T-cell (primary cell): ENCODE results near the gene ESPN. TPM values are rescaled to one million over a fixed set of nuclear protein-coding genes. Genes with fewer than 3 reads are reported as not detected.
"Not testable (repeated sequence)": the region's sequence is repeated elsewhere in the genome, so short reads cannot be mapped to it uniquely, and the experiment has no call there.

ENCODE experiments used
- ATAC-seq, 4 experiments: fragments of 200-7000 bp in 3 of 4; fragments of 150-1000 bp in 1 of 4; cut with Tn5 transposase; replicated peaks in 1 of 4; 1 replicate in 3 of 4; 2 replicates in 1 of 4; pipeline ENCODE4 v1.10.0; 2021; ENCODE audit warnings: moderate library complexity in 3 of 4, mild to moderate bottlenecking in 2 of 4, moderate number of reproducible peaks in 1 of 4
- CTCF ChIA-PET, 2 donors: fragments of 300-600 bp; sonication (Branson Sonifier 250); formaldehyde crosslinking; loops; one replicate each; lab custom pipeline; 2022; ENCODE audit warnings: antibody characterized with exemption in 2 of 2; lab: Charles Lee
- POLR2A ChIA-PET, 2 donors: fragments of 300-600 bp; sonication (Branson Sonifier 250); formaldehyde crosslinking; loops; one replicate each; lab custom pipeline; 2022; ENCODE audit warnings: antibody characterized with exemption in 2 of 2; lab: Charles Lee
- DNase-seq, 35 experiments: peaks; one replicate each; pipeline versions ENCODE4 v3.0.0 to v3.0.0-alpha.2; 2013 to 2023
- H3K27ac ChIP-seq: one replicate; pipeline ENCODE4 v1.5.1; 2013; ENCODE audit warnings: low read length
- H3K27me3 ChIP-seq, 2 experiments: replicated peaks in 1 of 2; 1 replicate in 1 of 2; 2 replicates in 1 of 2; pipeline versions ENCODE4 v1.6.1 to v1.7.0; 2013; ENCODE audit warnings: low read length in 1 of 2, mixed read lengths in 1 of 2; ENCODE audit not compliant: control insufficient read depth in 2 of 2, insufficient read depth in 2 of 2; ENCODE audit errors: extremely low read depth in 1 of 2
- H3K36me3 ChIP-seq, 2 donors: 1 replicate in 1 of 2; 2 replicates in 1 of 2; pipeline versions ENCODE4 v1.6.1 to v1.7.0; 2013; ENCODE audit warnings: low read length in 1 of 2; ENCODE audit not compliant: control insufficient read depth in 2 of 2, insufficient read depth in 1 of 2; ENCODE audit errors: extremely low read depth in 1 of 2
- H3K4me1 ChIP-seq, 2 experiments: 1 replicate in 1 of 2; 2 replicates in 1 of 2; pipeline versions ENCODE4 v1.6.1 to v1.7.0; 2013; ENCODE audit warnings: low read length in 2 of 2, mixed read lengths in 1 of 2; ENCODE audit not compliant: insufficient read depth in 2 of 2, control insufficient read depth in 1 of 2; ENCODE audit errors: extremely low read depth in 1 of 2
- H3K4me3 ChIP-seq, 2 donors: 1 replicate in 1 of 2; 2 replicates in 1 of 2; pipeline versions ENCODE4 v1.5.1 to v1.7.0; 2013; ENCODE audit warnings: mild to moderate bottlenecking in 2 of 2, low read length in 1 of 2, moderate library complexity in 1 of 2; ENCODE audit not compliant: control insufficient read depth in 1 of 2; ENCODE audit errors: extremely low read depth in 1 of 2
- H3K9me3 ChIP-seq: 2 replicates; pipeline ENCODE4 v1.7.0; 2013
- H3K27ac Mint-ChIP-seq, 2 donors: one replicate each; pipeline ENCODE4 v1.8.0; 2020 to 2021; ENCODE audit warnings: mild to moderate bottlenecking in 2 of 2, mixed read lengths in 2 of 2
- H3K27me3 Mint-ChIP-seq, 2 donors: one replicate each; pipeline ENCODE4 v1.8.0; 2021 to 2022; ENCODE audit warnings: mixed read lengths in 2 of 2
- H3K36me3 Mint-ChIP-seq: one replicate; pipeline ENCODE4 v1.8.0; 2021; ENCODE audit warnings: mixed read lengths
- H3K4me1 Mint-ChIP-seq, 3 donors: one replicate each; pipeline ENCODE4 v1.8.0; 2020 to 2022; ENCODE audit warnings: mixed read lengths in 3 of 3, mild to moderate bottlenecking in 1 of 3
- H3K4me3 Mint-ChIP-seq, 3 donors: one replicate each; pipeline ENCODE4 v1.8.0; 2020 to 2022; ENCODE audit warnings: mild to moderate bottlenecking in 3 of 3, mixed read lengths in 3 of 3, moderate library complexity in 3 of 3
- H3K9me3 Mint-ChIP-seq, 3 donors: one replicate each; pipeline ENCODE4 v1.8.0; 2020 to 2022; ENCODE audit warnings: mixed read lengths in 3 of 3
- WGBS: methylation state at CpG from one replicate; pipeline ENCODE4 v1.1.5; 2013; ENCODE audit warnings: missing lambda C conversion rate; ENCODE audit not compliant: insufficient coverage; 5-methylcytosine and 5-hydroxymethylcytosine counted together
- total RNA-seq, 35 experiments: library from RNA in 6 of 35; stranded (reverse) in 6 of 35; fragments of 120-200 nt in 1 of 35; gene quantifications; one replicate each; pipeline versions ENCODE4 v1.2.1 to v1.2.4 and lab custom pipeline; 2013 to 2026

The ESPN gene
- total RNA-seq, 5 donors from 2014 or later (not counting 1 experiment from before 2014, with no cell fraction given): 2.1 to 9.2 (median 6.2) TPM

DNA sequence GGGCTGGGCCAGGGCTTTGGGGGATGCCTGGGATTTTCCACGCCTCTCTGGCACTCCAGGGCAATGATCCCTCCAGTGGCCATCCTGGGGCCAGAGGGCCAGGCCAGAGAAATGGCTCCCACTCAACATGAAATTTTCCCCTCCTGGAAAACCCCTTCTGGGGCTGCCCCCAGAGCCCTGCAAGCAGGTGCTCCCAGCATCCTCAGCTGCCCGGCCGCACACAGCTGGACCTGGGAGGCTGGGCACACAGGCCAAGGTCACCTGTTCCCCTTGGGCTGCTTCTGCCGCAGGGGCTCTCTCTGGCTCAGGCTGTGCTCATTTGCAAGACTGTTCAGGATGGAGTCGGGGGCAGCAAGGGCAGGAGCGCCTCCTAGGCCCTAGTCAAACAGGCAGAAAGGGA is 3.9 kb downstream of the ESPN start:
- POLR2A ChIA-PET, DNase-seq, H3K36me3 Mint-ChIP-seq: not testable (repeated sequence)

DNA sequence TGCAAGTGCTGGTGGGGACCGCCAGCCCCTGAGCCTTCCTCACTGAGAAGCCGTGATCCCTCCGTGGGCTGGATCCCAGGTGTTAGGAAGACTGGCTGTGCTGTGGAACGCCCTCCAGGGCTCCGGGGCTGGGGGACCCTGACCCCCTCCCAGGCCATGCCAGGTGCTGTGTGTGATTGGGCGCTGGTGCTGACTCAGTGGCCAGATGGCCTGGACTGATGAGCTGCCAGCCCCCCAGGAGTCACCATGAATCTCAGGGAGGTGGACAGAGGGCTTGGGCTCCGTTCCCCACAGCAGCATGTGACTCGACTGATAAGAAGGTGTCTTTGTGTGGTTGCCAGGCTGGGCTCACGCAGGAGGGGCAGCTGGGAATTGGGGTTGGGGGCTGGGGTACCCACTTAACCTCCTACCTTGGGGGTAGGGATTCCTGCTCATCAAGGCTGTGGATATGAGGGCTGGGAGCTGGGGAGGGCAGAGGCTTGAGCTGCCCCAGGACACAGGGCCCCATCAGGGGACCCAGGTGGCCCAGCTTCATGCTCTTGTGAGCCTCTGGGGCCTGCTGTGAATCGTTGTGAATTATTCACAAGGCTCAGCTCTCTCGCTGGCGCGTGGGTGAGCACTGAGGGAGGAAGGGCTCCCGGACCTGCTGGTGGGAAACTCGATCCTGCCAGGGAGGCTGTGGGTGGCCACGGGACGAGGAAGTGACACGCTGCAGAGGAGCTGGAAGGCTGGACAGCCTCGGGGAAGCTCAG is 5.3 kb downstream of the ESPN start:
- WGBS: 24% methylated on average over 10 of the region's 19 CpGs
- CTCF ChIA-PET: not testable (repeated sequence)
- POLR2A ChIA-PET: interaction anchor here in 1 of 2 donors (0.6 kb wide), 1 partner anchor 20 kb away, joined by 4 read pairs; no protein-coding TSS in a partner anchor

More for the DNA sequence above, 3.9 kb downstream of the ESPN start:
- not testable (repeated sequence) for H3K27ac Mint-ChIP-seq, H3K36me3 ChIP-seq, H3K9me3 ChIP-seq, H3K9me3 Mint-ChIP-seq, H3K4me3 ChIP-seq, H3K4me3 Mint-ChIP-seq, H3K4me1 Mint-ChIP-seq, H3K27ac ChIP-seq, ATAC-seq
- 50% methylated on average over 3 of the region's 6 CpGs for WGBS
- H3K27me3 Mint-ChIP-seq: peaks cover 13 to 17% of the 10 kb centered on the region in 2 donors
- CTCF ChIA-PET: interaction anchor here in 1 of 2 donors (0.7 kb wide), 1 partner anchor 166 kb away, joined by 3 read pairs; no protein-coding TSS in a partner anchor
- Histone ChIP-seq H3K27me3 (peaks cover 0 to 60% of the 10 kb centered on the region in 2 experiments), H3K4me1 (peaks cover 0 to 17% of the 10 kb centered on the region in 2 experiments)

GRCh38 chr1:6431645-6432579 is 7.3 kb downstream of the ESPN start:
- H3K27ac ChIP-seq, H3K27me3 Mint-ChIP-seq, H3K4me3 ChIP-seq, H3K36me3 Mint-ChIP-seq, H3K4me3 Mint-ChIP-seq, H3K27ac Mint-ChIP-seq, H3K9me3 ChIP-seq, H3K4me1 Mint-ChIP-seq, DNase-seq, H3K9me3 Mint-ChIP-seq, ATAC-seq, H3K4me1 ChIP-seq, H3K36me3 ChIP-seq: not testable (repeated sequence)
- CTCF ChIA-PET: interaction anchor here in 1 of 2 donors (0.7 kb wide), 1 partner anchor 104 kb away, joined by 11 read pairs; no protein-coding TSS in a partner anchor
- H3K27me3 ChIP-seq: peaks cover 0 to 41% of the 10 kb centered on the region in 2 experiments
- POLR2A ChIA-PET: interaction anchor here in 1 of 2 donors (0.7 kb wide), 1 partner anchor 189 kb away, joined by 7 read pairs; no protein-coding TSS in a partner anchor
- 72% methylated on average over 8 of the region's 13 CpGs for WGBS

More for the DNA sequence above, 5.3 kb downstream of the ESPN start:
- not testable (repeated sequence) for H3K27me3 Mint-ChIP-seq, H3K4me3 ChIP-seq, H3K4me1 ChIP-seq, H3K9me3 ChIP-seq, DNase-seq, H3K36me3 Mint-ChIP-seq, H3K4me1 Mint-ChIP-seq, H3K9me3 Mint-ChIP-seq, H3K27ac ChIP-seq, ATAC-seq, H3K27ac Mint-ChIP-seq, H3K4me3 Mint-ChIP-seq, H3K36me3 ChIP-seq
- H3K27me3 ChIP-seq: peaks cover 0 to 49% of the 10 kb centered on the region in 2 experiments

GRCh38 chr1:6434186-6434585 is 9.6 kb downstream of the ESPN start:
- ChIA-PET CTCF (no interaction called here), POLR2A (no interaction called here)
- H3K27me3 ChIP-seq: peaks cover 0 to 40% of the 10 kb centered on the region in 2 experiments
- Mint-ChIP-seq H3K4me3 (no peak overlapping the region), H3K27ac (no peak overlapping the region), H3K9me3 (no peaks in the 10 kb centered on the region), H3K36me3 (no peaks in the 10 kb centered on the region), H3K27me3 (peaks cover 15 to 16% of the 10 kb centered on the region in 2 donors), H3K4me1 (peaks cover 5 to 12% (median 5%) of the 10 kb centered on the region in 3 donors)
- H3K27ac ChIP-seq: no peak overlapping the region
- H3K36me3 ChIP-seq: no peaks in the 10 kb centered on the region
- DNase-seq (no peak), ATAC-seq (no peak)
- no peak overlapping the region for H3K4me3 ChIP-seq
- WGBS: 100% methylated on average over 2 of the region's 5 CpGs
- H3K4me1 ChIP-seq: peaks cover 0 to 9% of the 10 kb centered on the region in 2 experiments
- no peaks in the 10 kb centered on the region for H3K9me3 ChIP-seq

DNA sequence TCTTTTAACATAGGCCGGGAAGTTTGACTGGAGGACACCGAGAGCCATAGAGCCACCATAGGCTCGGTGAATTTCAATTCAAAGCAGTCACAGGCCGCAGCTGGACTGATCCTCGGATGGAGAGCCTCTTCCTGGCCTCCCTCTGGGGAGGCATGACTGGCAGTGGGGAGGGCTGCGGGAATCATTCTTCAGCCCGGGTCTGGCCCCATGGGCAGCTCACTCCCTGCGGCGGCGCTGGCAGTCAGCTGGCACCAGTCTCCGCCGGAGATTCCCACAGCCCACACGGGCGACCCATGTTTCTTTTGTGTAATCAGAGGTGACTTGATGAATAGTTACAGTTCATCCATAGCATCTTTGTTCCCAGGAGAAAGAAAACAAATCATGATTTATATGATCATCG is 10.6 kb downstream of the ESPN start:
- ChIA-PET CTCF (no interaction called here), POLR2A (no interaction called here)
- H3K9me3 Mint-ChIP-seq: no peaks in the 10 kb centered on the region
- Histone ChIP-seq H3K9me3 (no peaks in the 10 kb centered on the region), H3K36me3 (no peaks in the 10 kb centered on the region), H3K4me3 (no peak overlapping the region), H3K27ac (no peak overlapping the region), H3K27me3 (peaks cover 0 to 47% of the 10 kb centered on the region in 2 experiments), H3K4me1 (peaks cover 0 to 13% of the 10 kb centered on the region in 2 experiments)
- WGBS: 91% methylated on average over 2 of the region's 15 CpGs
- no peaks in the 10 kb centered on the region for H3K36me3 Mint-ChIP-seq
- DNase-seq (no peak), ATAC-seq (no peak)
- H3K4me3 Mint-ChIP-seq: no peak overlapping the region
- peaks cover 19 to 22% of the 10 kb centered on the region in 2 donors for H3K27me3 Mint-ChIP-seq
- H3K27ac Mint-ChIP-seq: no peak overlapping the region
- H3K4me1 Mint-ChIP-seq: peaks cover 9 to 18% (median 10%) of the 10 kb centered on the region in 3 donors

- WGBS: 89% methylated on average over 1 of the region's 3 CpGs
- ChIA-PET CTCF (no interaction called here), POLR2A (no interaction called here)
- Mint-ChIP-seq H3K4me1 (peaks cover 9 to 18% (median 10%) of the 10 kb centered on the region in 3 donors), H3K36me3 (no peaks in the 10 kb centered on the region), H3K27ac (no peak overlapping the region), H3K4me3 (no peak overlapping the region), H3K27me3 (peaks cover 19 to 22% of the 10 kb centered on the region in 2 donors), H3K9me3 (no peaks in the 10 kb centered on the region)
- no peak for DNase-seq
- ATAC-seq: no peak
- H3K4me3 ChIP-seq: no peak overlapping the region
- peaks cover 0 to 45% of the 10 kb centered on the region in 2 experiments for H3K27me3 ChIP-seq
- H3K27ac ChIP-seq: no peak overlapping the region
- peaks cover 0 to 15% of the 10 kb centered on the region in 2 experiments for H3K4me1 ChIP-seq
- no peaks in the 10 kb centered on the region for H3K36me3 ChIP-seq
- no peaks in the 10 kb centered on the region for H3K9me3 ChIP-seq
Measured at GRCh38 chr1:6435547-6435946, 11.0 kb downstream of the ESPN start.
